Lower leg skin (tissue), 4 donors: ENCODE measurements around the gene TMEM97. TPM values are rescaled to one million over a fixed set of nuclear protein-coding genes. Genes with fewer than 3 reads are reported as not detected.

Experiments used
- DNase-seq, 2 donors: peaks; one replicate each; pipeline ENCODE4 v3.0.0-alpha.2; 2019; ENCODE audit warnings: low spot score in 2 of 2
- H3K4me3 ChIP-seq: fragments of 200-600 bp; sonication (generic); 2 replicates; pipeline ENCODE4 v1.5.1; 2017; ENCODE audit warnings: mild to moderate bottlenecking, low read depth; ENCODE audit not compliant: poor library complexity, severe bottlenecking
- CTCF ChIP-seq, 3 donors: fragments of 450-650 bp; IDR thresholded peaks; one replicate each; pipeline ENCODE4 v1.5.1; 2016; ENCODE audit warnings: antibody characterized with exemption in 3 of 3, mild to moderate bottlenecking in 3 of 3, moderate library complexity in 2 of 3
- POLR2A ChIP-seq, 2 donors: fragments of 450-650 bp; IDR thresholded peaks; one replicate each; pipeline ENCODE4 v1.6.1; 2016 to 2017; ENCODE audit warnings: antibody characterized with exemption in 2 of 2, mild to moderate bottlenecking in 1 of 2, moderate library complexity in 1 of 2
- WGBS, 2 donors: methylation state at CpG; one replicate each; pipeline ENCODE4 v1.1.5; 2018; 5-methylcytosine and 5-hydroxymethylcytosine counted together
- intact Hi-C: fragments of 100-400 bp; cut with DNase I; formaldehyde crosslinking; loops from one replicate; pipeline ENCODE4 v1.15.0; 2023; ENCODE audit warnings: low total_unique reads
- total RNA-seq, 4 donors: library from RNA; depleted of rRNA; stranded (reverse); fragments of >200 nt; gene quantifications; one replicate each; pipeline ENCODE4 v1.1.0, GENCODE V29; 2016

TMEM97 gene
- total RNA-seq, 4 donors from 2014 or later = 5.7 to 18.6 (median 10.4) TPM

- no peak for DNase-seq
- TF ChIP-seq CTCF (IDR thresholded peaks at IDR 0.05) = no peak
- no peak for TF ChIP-seq POLR2A (IDR thresholded peaks at IDR 0.05)
- no peak overlapping the region for H3K4me3 ChIP-seq
- WGBS, 2 donors = 59 to 70% methylated on average over 7 of the region's 7 CpGs
- intact Hi-C loops = no loop called here
These were observed 27.8 kb downstream of the TMEM97 start for GRCh38 chr17:28346746-28347246.

GRCh38 chr17:28347261-28347891 is 28.4 kb downstream of the TMEM97 start:
- intact Hi-C loops = no loop called here
- WGBS, 2 donors = 76 to 77% methylated on average over 8 of the region's 8 CpGs
- H3K4me3 ChIP-seq = no peak overlapping the region
- TF ChIP-seq POLR2A (IDR thresholded peaks at IDR 0.05) = no peak
- no peak for TF ChIP-seq CTCF (IDR thresholded peaks at IDR 0.05)
- no peak for DNase-seq

GRCh38 chr17:28348979-28349378 is 30.0 kb downstream of the TMEM97 start:
- no peak for DNase-seq
- TF ChIP-seq POLR2A (IDR thresholded peaks at IDR 0.05) (no peak), CTCF (IDR thresholded peaks at IDR 0.05) (no peak)
- no peak overlapping the region for H3K4me3 ChIP-seq
- WGBS, 2 donors = 59 to 60% methylated on average over 3 of the region's 3 CpGs
- intact Hi-C loops = no loop called here

GRCh38 chr17:28350271-28350670 is 31.3 kb downstream of the TMEM97 start:
- intact Hi-C loops = no loop called here
- 95 to 97% methylated on average over 7 of the region's 7 CpGs for WGBS, 2 donors

GRCh38 chr17:28357061-28357900 is 38.3 kb downstream of the TMEM97 start, which contains the start of gene POLDIP2:
POLDIP2 (minus strand) TSS chr17:28357527; CDS start chr17:28357448, 79 bp downstream.
- peak; percentile 94 to 99 for DNase-seq
- H3K4me3 ChIP-seq = peak within 1 kb of the TSS; percentile 98
- intact Hi-C loops = no loop called here
- TF ChIP-seq CTCF (IDR thresholded peaks at IDR 0.05) (no peak), POLR2A (IDR thresholded peaks at IDR 0.05) (peak in 1 of 2 donors; percentile 73)
- 0 to 1% methylated on average over 33 to 47 of the region's 80 CpGs for WGBS, 2 donors

More at GRCh38 chr17:28350271-28350670, 31.3 kb downstream of the TMEM97 start:
- DNase-seq = no peak
- no peak overlapping the region for H3K4me3 ChIP-seq
- TF ChIP-seq CTCF (IDR thresholded peaks at IDR 0.05) = no peak
- TF ChIP-seq POLR2A (IDR thresholded peaks at IDR 0.05) = no peak
